ENCODE measurements around the gene GUCD1.

The GUCD1 gene

DNA sequence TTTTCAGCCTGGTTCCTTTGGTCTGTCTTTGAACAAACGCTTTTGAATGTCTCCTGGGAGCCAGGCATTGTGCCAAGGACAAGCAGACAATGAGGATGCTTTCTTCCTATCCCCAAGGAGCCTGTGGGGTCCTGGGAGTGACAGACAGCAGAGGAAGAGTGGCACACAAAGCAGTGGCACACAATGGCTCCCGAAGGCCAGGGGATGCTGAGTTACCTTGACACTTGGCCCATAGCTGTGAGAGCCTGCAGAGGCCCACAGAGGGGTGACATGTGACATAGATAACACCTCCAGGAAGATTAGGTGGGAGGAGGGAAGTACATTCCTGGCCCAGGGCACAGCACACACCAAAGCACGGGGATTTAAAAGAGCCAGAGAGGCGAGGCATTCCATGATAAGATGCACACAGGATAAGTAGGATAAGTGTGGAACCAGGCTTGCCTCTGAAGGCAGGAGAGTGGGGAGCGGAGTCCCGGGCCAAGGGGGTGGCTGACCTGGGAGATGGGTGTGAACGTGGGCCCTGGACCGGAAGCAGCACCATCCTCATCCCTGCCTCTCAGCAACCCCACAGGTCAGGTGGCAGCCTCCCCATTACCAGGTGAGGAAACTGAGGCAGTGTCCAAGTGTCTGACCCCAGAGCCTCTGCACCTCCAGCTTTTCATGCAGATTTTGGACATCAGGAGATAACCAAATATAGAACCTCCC, 53.5 kb downstream of the GUCD1 start:
- no peak for DNase-seq

DNA sequence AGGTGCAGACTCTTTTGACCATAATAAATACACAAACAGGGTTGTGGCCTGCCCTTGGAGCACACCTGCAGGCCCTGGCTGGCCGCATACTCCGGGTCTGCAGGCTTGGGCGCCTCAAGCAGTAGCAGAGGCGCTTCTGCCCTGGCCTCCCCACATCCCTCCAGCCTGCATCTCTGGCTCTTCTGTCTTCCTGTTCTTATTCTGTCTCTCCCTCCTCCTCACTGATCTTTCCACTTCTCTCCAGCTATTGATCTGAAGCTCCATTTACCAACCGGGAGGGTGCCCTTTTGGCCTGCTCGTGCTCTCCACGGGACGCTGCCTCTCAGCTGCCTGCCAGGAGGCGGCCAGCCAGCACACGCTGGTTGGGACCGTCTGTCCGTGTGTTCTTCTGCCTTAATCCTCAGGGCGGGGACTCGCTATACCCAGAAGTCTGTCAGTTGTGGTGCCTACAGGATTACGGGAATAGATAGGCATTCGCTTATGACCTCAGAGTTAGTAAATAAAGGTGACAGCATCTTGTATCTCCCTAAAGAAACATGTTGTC, 54.6 kb downstream of the GUCD1 start:
- peak; percentile 83 to 90 for DNase-seq

DNA sequence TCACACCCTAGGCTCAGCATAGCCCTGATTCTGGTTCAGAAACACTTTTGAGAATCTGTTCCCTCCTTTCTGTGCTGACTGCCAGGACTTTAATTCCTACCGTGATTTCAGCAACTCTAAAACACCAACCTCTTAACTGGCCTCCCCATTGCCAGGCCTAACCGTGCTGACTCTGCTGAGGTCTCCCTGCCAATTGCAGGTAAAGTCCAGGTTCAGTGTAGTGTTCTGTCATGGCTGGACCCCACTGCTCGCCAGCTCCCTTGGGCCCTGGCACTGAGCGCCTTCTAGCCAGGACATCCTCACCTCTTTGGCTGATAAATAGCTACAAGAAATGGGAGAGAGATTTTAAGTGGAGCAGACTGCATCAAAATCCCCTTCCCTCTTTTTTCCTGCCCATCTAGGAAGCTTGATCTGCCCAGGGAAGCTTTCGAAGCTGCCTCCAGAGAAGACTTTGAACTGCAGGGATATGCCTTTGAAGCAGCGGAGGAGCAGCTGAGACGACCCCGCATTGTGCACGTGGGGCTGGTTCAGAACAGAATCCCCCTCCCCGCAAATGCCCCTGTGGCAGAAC, 55.1 kb downstream of the GUCD1 start:
- DNase-seq: no peak

DNA sequence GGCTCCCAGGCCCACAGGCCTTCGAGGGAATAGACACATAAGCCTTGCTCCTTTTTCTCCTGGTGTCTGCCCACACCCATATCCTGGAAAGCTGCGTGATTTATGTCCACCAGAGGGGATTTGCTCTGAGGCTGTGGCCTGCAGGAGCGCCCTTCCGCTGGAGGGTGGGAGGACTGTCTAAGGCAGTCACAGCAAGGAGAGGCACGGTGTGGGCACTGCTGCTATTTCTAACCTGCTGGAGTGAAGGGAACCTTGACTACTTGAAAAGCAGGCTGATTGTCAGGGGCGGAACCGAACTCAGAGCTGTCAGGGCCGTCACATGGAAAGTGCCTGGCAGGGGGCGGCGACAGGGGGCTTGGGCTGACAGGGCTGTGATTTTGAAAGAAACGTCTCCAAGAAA, 56.1 kb downstream of the GUCD1 start:
- no peak for DNase-seq

DNA sequence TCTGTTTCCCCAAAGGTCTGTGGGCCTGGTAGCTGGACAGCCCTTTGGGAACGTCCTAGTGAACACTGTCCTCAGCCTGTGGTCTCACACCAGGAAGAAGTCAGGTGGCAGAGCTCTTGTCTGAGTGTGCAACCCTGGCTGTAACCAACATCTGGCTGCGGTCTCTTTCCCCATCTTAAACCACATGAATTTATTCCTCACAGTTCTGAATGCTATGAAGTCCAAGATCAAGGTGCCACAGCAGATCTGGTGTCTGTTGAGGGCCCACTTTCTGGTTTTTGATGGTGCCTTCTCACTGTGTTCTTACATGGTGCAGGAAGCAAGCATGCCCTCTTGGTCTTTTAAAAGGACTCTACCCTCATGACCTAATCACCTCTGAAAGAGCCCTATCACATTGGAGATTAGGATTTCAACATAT, 57.1 kb downstream of the GUCD1 start:
- DNase-seq: no peak

DNA sequence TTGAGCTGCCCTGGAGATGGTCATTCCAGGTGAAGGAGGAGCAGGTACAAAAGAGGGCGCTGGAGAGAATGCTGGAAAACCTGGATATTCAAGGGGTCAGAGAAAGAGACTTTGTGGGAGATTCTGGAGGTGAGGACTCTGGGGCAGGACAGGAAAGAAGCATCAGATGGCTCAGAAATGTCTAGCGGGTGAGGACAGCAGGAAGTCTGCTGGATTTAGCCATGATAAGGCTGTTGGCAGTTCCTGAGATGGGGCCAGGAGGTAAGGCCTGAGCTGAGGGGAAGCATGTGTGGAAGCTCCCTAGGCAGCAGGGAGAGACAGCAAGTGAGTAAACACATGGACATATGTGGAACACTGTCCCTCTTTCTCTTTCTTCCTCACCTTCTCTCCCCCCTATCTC, 58.3 kb downstream of the GUCD1 start:
- DNase-seq: peak in 1 of 2 experiments; percentile 19

DNA sequence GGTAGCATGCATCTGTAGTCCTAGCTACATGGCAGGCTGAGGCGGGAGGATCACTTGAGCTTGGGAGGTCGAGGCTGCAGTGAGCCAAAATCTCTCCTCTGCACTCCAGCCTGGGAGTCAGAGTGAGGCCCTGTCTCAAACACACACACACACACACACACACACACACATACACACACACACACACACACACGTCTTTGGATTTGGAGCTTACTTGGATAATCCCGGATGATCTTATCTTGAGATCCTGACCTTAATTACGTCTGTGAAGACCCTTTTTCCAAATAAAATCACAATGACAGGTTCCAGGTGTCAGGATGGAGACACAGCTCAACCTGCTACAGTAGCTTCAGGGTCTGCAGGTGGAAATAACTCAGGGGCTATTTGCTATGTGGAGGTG, 58.7 kb downstream of the GUCD1 start:
- peak in 1 of 2 experiments; percentile 13 for DNase-seq

DNA sequence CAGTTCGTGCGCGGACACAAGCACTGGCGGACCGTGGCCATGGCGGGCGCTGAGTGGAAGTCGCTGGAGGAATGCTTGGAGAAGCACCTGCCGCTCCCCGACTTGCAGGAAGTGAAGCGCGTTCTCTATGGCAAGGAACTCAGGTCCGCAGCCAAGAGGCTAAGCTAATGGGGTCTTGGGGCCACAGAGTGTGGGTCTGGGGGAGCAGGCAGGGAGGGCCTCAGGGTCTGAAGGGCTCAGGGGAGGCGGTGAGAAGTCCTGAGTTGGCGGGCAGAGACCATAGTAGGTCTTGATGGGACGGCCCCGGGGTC, 59.6 kb downstream of the GUCD1 start:
- no peak for DNase-seq

DNA sequence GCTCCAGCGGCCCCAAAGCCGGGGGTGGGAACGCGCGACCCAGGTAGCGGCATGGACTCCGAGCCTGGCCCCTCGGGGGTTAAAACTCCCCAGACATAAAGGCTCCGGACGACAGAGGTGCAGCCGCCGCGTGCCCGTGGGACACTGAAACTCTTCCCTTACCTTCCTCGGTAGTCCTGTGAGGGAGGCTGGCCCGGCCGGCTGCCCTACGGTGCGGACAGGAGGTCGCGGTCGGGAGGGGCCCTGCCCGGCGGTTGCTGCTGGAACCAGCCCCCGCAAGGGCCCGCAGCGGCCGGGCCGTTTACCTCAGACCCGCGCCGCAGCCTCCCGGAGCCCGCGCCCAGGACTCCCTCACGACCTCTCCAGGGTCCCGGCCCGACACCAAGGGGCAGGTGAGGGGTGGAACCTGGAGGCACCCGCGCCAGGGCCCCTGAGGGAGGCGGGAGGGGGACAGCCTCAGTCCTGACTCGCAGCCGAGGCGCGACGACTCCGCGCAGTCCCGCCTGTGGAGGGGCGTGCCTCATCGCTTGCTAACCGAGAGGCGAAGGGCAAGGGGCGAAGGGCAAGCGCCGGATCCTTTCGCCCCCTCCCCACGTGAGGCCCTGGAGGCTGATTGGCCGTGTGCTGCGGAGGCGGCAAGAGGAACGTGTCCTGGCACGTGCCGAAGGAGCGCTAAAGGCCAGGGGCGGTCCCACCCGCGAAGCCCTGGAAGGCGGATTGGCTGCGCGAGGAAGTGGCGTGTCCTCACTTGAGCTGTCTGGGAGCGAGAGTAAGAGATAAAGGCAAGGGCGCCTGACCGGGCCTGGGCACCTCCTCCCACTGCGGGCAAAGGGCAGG, 60.2 kb downstream of the GUCD1 start, which contains the start of gene UPB1:
Gene UPB1 (plus strand): TSS at position 805 of the 837 bp plus-strand sequence. CDS start 72 bp downstream, outside the sequence.
- no peak for DNase-seq

DNA sequence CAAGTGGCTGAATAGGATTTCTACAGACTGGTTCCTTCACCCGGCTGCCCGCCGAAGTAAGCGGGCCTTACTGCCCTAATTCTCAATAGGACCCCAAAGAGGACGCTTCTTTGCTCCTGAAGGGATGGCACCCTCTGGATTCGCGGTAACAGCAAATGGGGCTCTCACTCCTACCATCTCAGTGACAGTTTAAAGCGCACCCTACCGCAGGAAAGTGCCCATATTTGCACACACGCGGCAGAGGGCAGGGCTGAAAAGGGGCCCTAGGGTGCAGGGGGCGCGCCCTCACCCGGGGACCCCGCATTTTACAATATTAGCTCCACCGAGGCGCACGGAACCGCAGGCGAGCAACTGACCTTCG, 60.8 kb downstream of the GUCD1 start:
- no peak for DNase-seq

DNA sequence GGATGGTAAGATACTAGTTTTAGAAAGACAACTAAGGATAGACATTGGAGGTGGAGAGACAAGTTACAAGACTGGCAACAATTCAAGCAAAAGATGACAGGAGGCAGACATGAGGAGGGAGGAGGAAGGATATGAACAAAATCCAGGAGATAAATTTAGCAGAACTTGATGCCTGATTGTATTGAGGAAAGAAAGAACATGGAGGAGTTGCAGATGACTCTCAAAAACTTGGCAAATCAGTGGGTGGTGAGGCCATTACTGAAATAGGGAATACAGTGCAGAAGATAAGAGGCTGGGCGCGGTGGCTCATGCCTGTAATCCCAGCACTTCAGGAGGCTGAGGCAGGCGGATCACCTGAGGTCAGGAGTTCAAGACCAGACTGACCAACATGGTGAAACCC, 62.5 kb downstream of the GUCD1 start:
- no peak for DNase-seq
